HCT116 (cell line): Measurements from ENCODE around the gene TBC1D14. TPM values are rescaled to one million over a fixed set of nuclear protein-coding genes. Genes with fewer than 3 reads are reported as not detected.

ENCODE experiments used
- ATAC-seq: fragments of 200-7000 bp; cut with Tn5 transposase; 2 replicates; pipeline ENCODE4 v1.9.1; 2020; ENCODE audit warnings: mild to moderate bottlenecking, moderate library complexity
- BruUV-seq: library from RNA; stranded (reverse); fragments of 400-500 nt; replicated peaks from 2 replicates; lab custom pipeline; 2021; lab: Mats Ljungman, UMichigan
- CTCF ChIA-PET: fragments of 300-600 bp; sonication (Branson Sonifier 250); formaldehyde crosslinking; loops from one replicate; lab custom pipeline; 2021; ENCODE audit warnings: antibody characterized with exemption; lab: Charles Lee
- POLR2A ChIA-PET: fragments of 300-600, 350-600 bp; sonication (Branson Sonifier 250); formaldehyde crosslinking; loops from one replicate; lab custom pipeline; 2021; ENCODE audit warnings: antibody characterized with exemption; lab: Charles Lee
- RAD21 ChIA-PET, 2 experiments: fragments of 300-600 bp; sonication (Branson Sonifier 250); formaldehyde crosslinking; loops; one replicate each; lab custom pipeline; 2023; ENCODE audit warnings: low total read pairs in 2 of 2; ENCODE audit not compliant: uncharacterized antibody in 2 of 2, unreplicated experiment in 2 of 2, low non-redundant PET in 1 of 2; lab: Charles Lee
- DNase-seq: peaks from one replicate; pipeline ENCODE4 v3.0.0-alpha.2; 2010; ENCODE audit warnings: low read depth, low spot score
- H2AFZ ChIP-seq: fragments of 200-600 bp; shearing (Covaris generic), sonication (generic); 2 replicates; pipeline ENCODE4 v1.6.1; 2017; ENCODE audit warnings: low read depth, mixed run types, mixed read lengths, antibody characterized with exemption, low read length; ENCODE audit not compliant: poor library complexity, severe bottlenecking
- H3K27ac ChIP-seq: 2 replicates; pipeline ENCODE4 v1.5.1; 2012; ENCODE audit warnings: low read depth, low read length
- H3K27me3 ChIP-seq: fragments of 200-600 bp; sonication (generic); 2 replicates; pipeline ENCODE4 v1.6.1; 2016; ENCODE audit warnings: mixed run types, low read length, mixed read lengths; ENCODE audit not compliant: insufficient read depth
- H3K36me3 ChIP-seq, 2 experiments: fragments of 200-500 bp in 1 of 2; fragments of 200-600 bp in 1 of 2; sonication (Bioruptor generic) in 1 of 2; sonication (generic) in 1 of 2; 2 replicates each; pipeline versions ENCODE4 v1.5.1 to v1.6.1; 2014 to 2016; ENCODE audit warnings: low read length in 2 of 2, inconsistent platforms in 1 of 2, mixed read lengths in 1 of 2, mixed run types in 1 of 2; ENCODE audit not compliant: insufficient read depth in 2 of 2, control insufficient read depth in 1 of 2
- H3K4me1 ChIP-seq, 2 experiments: fragments of 200-600 bp in 1 of 2; sonication (generic) in 1 of 2; 2 replicates each; pipeline versions ENCODE4 v1.5.1 to v1.6.1; 2012 to 2017; ENCODE audit warnings: low read length in 2 of 2, inconsistent platforms in 1 of 2, mild to moderate bottlenecking in 1 of 2, mixed read lengths in 1 of 2, mixed run types in 1 of 2, moderate library complexity in 1 of 2; ENCODE audit not compliant: insufficient read depth in 2 of 2, control insufficient read depth in 1 of 2
- H3K4me2 ChIP-seq: fragments of 200-600 bp; sonication (generic); 2 replicates; pipeline ENCODE4 v1.6.1; 2017; ENCODE audit warnings: mixed run types, low read length, mixed read lengths
- H3K4me3 ChIP-seq, 2 experiments: fragments of 200-600 bp in 1 of 2; sonication (generic) in 1 of 2; replicated peaks in 1 of 2; 2 replicates each; pipeline ENCODE4 v1.5.1; 2011 to 2016; ENCODE audit warnings: low read length in 2 of 2, control low read depth in 1 of 2, low read depth in 1 of 2, mild to moderate bottlenecking in 1 of 2, mixed read lengths in 1 of 2, mixed run types in 1 of 2
- H3K79me2 ChIP-seq: fragments of 200-600 bp; sonication (generic); 2 replicates; pipeline ENCODE4 v1.6.1; 2017; ENCODE audit warnings: mild to moderate bottlenecking, mixed run types, low read length, moderate library complexity, mixed read lengths; ENCODE audit not compliant: insufficient read depth
- H3K9ac ChIP-seq: fragments of 200-600 bp; sonication (generic); 2 replicates; pipeline ENCODE4 v1.6.1; 2016; ENCODE audit warnings: low read length, mixed read lengths
- H3K9me2 ChIP-seq: fragments of 200-600 bp; sonication (generic), shearing (Covaris generic); 2 replicates; pipeline ENCODE4 v1.6.1; 2017; ENCODE audit warnings: mixed run types, mild to moderate bottlenecking, moderate library complexity; ENCODE audit not compliant: insufficient read depth
- H3K9me3 ChIP-seq, 2 experiments: fragments of 200-500 bp in 1 of 2; fragments of 200-600 bp in 1 of 2; sonication (Bioruptor generic) in 1 of 2; sonication (generic) in 1 of 2; 2 replicates each; pipeline ENCODE4 v1.6.1; 2014 to 2017; ENCODE audit warnings: low read length in 2 of 2, mixed read lengths in 2 of 2, inconsistent platforms in 1 of 2, low read depth in 1 of 2, mild to moderate bottlenecking in 1 of 2, mixed run types in 1 of 2, moderate library complexity in 1 of 2; ENCODE audit not compliant: control insufficient read depth in 1 of 2, insufficient read depth in 1 of 2
- H4K20me1 ChIP-seq: fragments of 200-600 bp; sonication (generic), shearing (Covaris generic); 2 replicates; pipeline ENCODE4 v1.6.1; 2017; ENCODE audit warnings: mixed run types, mild to moderate bottlenecking, moderate library complexity; ENCODE audit not compliant: insufficient read depth
- CEBPB ChIP-seq: IDR thresholded peaks from 2 replicates; pipeline ENCODE4 v1.6.1; 2012; ENCODE audit warnings: low read depth
- ELF1 ChIP-seq: IDR thresholded peaks from 2 replicates; pipeline ENCODE4 v1.6.1; 2012; ENCODE audit warnings: low read depth, borderline replicate concordance
- EZH2phosphoT487 ChIP-seq: fragments of 200-600 bp; IDR thresholded peaks from 2 replicates; pipeline ENCODE4 v1.6.1; 2018; ENCODE audit warnings: antibody characterized with exemption, borderline replicate concordance
- FOSL1 ChIP-seq: IDR thresholded peaks from 2 replicates; pipeline ENCODE4 v1.6.1; 2012; ENCODE audit warnings: low read depth
- JUND ChIP-seq: IDR thresholded peaks from 2 replicates; pipeline ENCODE4 v1.6.1; 2012
- POLR2A ChIP-seq: IDR thresholded peaks from 2 replicates; pipeline ENCODE4 v1.7.0; 2011; ENCODE audit warnings: borderline replicate concordance; ENCODE audit not compliant: insufficient read depth, insufficient read length; ENCODE audit errors: extremely low read depth
- SIN3A ChIP-seq: IDR thresholded peaks from 2 replicates; pipeline ENCODE4 v1.6.1; 2012; ENCODE audit warnings: low read depth
- SP1 ChIP-seq: IDR thresholded peaks from 2 replicates; pipeline ENCODE4 v1.6.1; 2012; ENCODE audit warnings: low read depth
- SRF ChIP-seq: IDR thresholded peaks from 2 replicates; pipeline ENCODE4 v1.6.1; 2012; ENCODE audit warnings: low read depth
- intact Hi-C: fragments of 100-400 bp; cut with micrococcal nuclease; formaldehyde crosslinking; loops from 2 replicates; pipeline ENCODE4 v1.10.0; 2022
- total RNA-seq: library from RNA; stranded (reverse); gene quantifications from one replicate; pipeline ENCODE4 v1.2.1, GENCODE V29; 2021; ENCODE audit not compliant: unreplicated experiment
- TF ChIP-seq, protein P1 (sequence below): IDR thresholded peaks from 2 replicates; pipeline ENCODE4 v1.6.1; 2012
- TF ChIP-seq, protein P2 (sequence below): IDR thresholded peaks from 2 replicates; pipeline ENCODE4 v1.6.1; 2012; ENCODE audit warnings: low read depth

TBC1D14 gene
- total RNA-seq, 1 experiment from 2014 or later, result 62.9 TPM

DNA sequence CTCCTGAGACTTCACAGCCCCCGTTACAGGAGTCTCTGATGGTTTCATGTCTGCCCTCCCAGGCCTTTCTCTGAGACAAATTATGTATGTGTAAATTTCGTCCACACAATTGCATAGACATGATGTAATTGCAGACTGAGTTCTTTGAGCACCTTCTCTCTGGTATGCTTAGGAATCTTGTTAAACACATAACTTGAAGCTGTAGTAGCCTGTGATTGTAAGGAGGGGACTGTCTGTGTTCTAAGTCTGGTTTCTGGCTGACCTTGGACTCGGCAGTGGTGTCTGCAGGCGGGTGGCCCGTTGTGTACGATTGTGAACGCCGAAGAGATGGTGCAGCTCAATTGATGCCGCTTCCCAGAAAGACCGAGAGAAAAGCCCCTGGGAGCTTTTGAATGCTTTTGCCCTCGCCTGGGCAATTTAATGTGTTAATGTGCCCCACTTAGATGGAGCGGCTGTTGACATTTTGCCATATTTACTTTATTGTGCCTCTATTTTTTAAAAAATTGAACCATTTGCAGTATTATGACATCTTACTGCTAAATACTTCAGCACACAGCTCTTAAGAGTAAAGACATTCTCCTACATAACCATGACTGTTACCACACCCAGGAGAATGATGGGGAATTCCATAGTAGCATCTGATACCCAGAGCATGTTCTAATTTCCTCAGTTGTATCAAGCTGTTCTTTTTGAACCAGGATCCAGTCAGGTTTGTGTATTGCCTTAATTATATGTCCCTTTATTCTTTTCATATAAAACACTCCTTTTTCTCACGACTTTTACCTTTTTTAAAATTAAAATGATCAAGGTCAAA, 75.2 kb downstream of the TBC1D14 start:
- Histone ChIP-seq H3K4me3 (no peak overlapping the region), H3K79me2 (peaks cover 32% of the 10 kb centered on the region), H3K9me2 (no peaks in the 10 kb centered on the region), H3K4me1 (peaks cover 15 to 23% of the 10 kb centered on the region in 2 experiments; a peak in 2 of 4 replicates), H3K36me3 (no peaks in the 10 kb centered on the region), H3K27me3 (no peaks in the 10 kb centered on the region), H3K9ac (no peak overlapping the region), H3K9me3 (no peaks in the 10 kb centered on the region), H2AFZ (no peak overlapping the region), H4K20me1 (no peaks in the 10 kb centered on the region), H3K27ac (no peak overlapping the region), H3K4me2 (no peak overlapping the region)
- ChIA-PET CTCF (no interaction called here), RAD21 (no interaction called here), POLR2A (no interaction called here)
- TF ChIP-seq SP1 (no peak), JUND (no peak), SRF (no peak), CEBPB (no peak), POLR2A (no peak), EZH2phosphoT487 (no peak), ELF1 (no peak), SIN3A (no peak), FOSL1 (no peak)
- TF ChIP-seq, protein P1, sequence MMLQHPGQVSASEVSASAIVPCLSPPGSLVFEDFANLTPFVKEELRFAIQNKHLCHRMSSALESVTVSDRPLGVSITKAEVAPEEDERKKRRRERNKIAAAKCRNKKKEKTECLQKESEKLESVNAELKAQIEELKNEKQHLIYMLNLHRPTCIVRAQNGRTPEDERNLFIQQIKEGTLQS, result no peak
- TF ChIP-seq, protein P2, sequence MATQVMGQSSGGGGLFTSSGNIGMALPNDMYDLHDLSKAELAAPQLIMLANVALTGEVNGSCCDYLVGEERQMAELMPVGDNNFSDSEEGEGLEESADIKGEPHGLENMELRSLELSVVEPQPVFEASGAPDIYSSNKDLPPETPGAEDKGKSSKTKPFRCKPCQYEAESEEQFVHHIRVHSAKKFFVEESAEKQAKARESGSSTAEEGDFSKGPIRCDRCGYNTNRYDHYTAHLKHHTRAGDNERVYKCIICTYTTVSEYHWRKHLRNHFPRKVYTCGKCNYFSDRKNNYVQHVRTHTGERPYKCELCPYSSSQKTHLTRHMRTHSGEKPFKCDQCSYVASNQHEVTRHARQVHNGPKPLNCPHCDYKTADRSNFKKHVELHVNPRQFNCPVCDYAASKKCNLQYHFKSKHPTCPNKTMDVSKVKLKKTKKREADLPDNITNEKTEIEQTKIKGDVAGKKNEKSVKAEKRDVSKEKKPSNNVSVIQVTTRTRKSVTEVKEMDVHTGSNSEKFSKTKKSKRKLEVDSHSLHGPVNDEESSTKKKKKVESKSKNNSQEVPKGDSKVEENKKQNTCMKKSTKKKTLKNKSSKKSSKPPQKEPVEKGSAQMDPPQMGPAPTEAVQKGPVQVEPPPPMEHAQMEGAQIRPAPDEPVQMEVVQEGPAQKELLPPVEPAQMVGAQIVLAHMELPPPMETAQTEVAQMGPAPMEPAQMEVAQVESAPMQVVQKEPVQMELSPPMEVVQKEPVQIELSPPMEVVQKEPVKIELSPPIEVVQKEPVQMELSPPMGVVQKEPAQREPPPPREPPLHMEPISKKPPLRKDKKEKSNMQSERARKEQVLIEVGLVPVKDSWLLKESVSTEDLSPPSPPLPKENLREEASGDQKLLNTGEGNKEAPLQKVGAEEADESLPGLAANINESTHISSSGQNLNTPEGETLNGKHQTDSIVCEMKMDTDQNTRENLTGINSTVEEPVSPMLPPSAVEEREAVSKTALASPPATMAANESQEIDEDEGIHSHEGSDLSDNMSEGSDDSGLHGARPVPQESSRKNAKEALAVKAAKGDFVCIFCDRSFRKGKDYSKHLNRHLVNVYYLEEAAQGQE, result no peak
- no peak for ATAC-seq
- DNase-seq, result no peak
- intact Hi-C loops, result loop anchor here (5.0 kb wide), 1 partner anchor 78 kb away; the partner anchor contains the start of gene TBC1D14
- BruUV-seq, result no TSS peak
